AG09319 (cell line): Measurements from ENCODE around the gene ZNF792.
"Not testable (repeated sequence)": the region's sequence is repeated elsewhere in the genome, so short reads cannot be mapped to it uniquely, and the experiment has no call there.

ENCODE experiments used
- DNase-seq: peaks from one replicate; pipeline ENCODE4 v3.0.0-alpha.2; 2010; ENCODE audit warnings: low read depth; ENCODE audit errors: extremely low read depth
- CTCF ChIP-seq: IDR thresholded peaks from 2 replicates; pipeline ENCODE4 v1.5.1; 2011; ENCODE audit warnings: low read depth, mild to moderate bottlenecking, inconsistent platforms, low read length, moderate library complexity

Gene ZNF792

GRCh38 chr19:35006999-35007365, 43.0 kb upstream of the ZNF792 start:
- DNase-seq = no peak
- TF ChIP-seq CTCF = no peak

- DNase-seq = no peak
- no peak for TF ChIP-seq CTCF
These were observed 42.4 kb upstream of the ZNF792 start for GRCh38 chr19:35006342-35006998.

- DNase-seq = not testable (repeated sequence)
These were observed 41.9 kb upstream of the ZNF792 start for GRCh38 chr19:35006007-35006341.

- no peak for DNase-seq
- no peak for TF ChIP-seq CTCF
These were observed 41.4 kb upstream of the ZNF792 start for GRCh38 chr19:35005256-35005977.

GRCh38 chr19:35004517-35005255, 40.7 kb upstream of the ZNF792 start:
- DNase-seq = no peak
- no peak for TF ChIP-seq CTCF

- DNase-seq = no peak
- TF ChIP-seq CTCF = no peak
These were observed 38.1 kb upstream of the ZNF792 start for GRCh38 chr19:35002037-35002535.

- no peak for DNase-seq
These were observed 36.8 kb upstream of the ZNF792 start for GRCh38 chr19:35000647-35001501.

More at GRCh38 chr19:35000647-35001501, 36.8 kb upstream of the ZNF792 start:
- TF ChIP-seq CTCF = no peak
